Measurements from ENCODE around the gene EPAS1.

DNA sequence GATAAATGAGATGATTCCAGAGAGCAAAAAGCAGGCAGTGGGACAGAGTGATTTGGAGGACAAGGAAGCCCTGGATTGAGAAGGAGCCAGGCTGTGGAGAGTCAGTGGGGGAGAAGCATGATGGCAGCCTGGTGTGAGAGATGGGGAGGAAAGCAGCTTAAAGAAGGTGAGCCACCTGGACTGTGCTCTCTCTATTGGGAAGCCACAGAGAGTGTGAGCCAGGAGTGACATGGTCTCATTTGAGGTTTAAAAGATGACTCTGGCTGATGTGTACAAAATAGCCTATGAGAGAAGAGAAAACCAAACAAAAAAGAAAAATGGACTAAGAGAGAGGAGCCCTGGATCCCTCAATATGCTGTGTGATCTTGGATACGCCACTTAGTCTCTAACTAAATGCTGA is 12.9 kb upstream of the EPAS1 start:
- TF ChIP-seq CTCF (conservative IDR thresholded peaks at IDR 0.05; ENCODE audit: low read depth, low read length) (no peak), EZH2 (IDR thresholded peaks at IDR 0.05; ENCODE audit: low read length, unreplicated experiment) (no peak)
